Kidney (tissue), 14 donors: Measurements from ENCODE around the gene CHTF8. TPM values are rescaled to one million over a fixed set of nuclear protein-coding genes. Genes with fewer than 3 reads are reported as not detected.
A peak's percentile ranks its signal among the peaks of the same experiment; 100 is the strongest.

ENCODE experiments used
- DNase-seq, 5 donors: peaks; one replicate each; pipeline ENCODE4 v3.0.0-alpha.2; 2013 to 2020
- FAIRE-seq: peaks from 2 replicates; lab custom pipeline; 2012; peaks lifted over from hg19 to GRCh38; lab: Jason Lieb, UNC
- H3K27ac ChIP-seq, 2 donors: one replicate each; pipeline ENCODE4 v1.7.0; 2013; ENCODE audit warnings: low read depth in 2 of 2, low read length in 2 of 2, inconsistent platforms in 1 of 2
- H3K27me3 ChIP-seq: one replicate; pipeline ENCODE4 v1.7.1; 2013; ENCODE audit warnings: low read length, inconsistent platforms; ENCODE audit not compliant: control insufficient read depth, insufficient read depth
- H3K36me3 ChIP-seq, 3 donors: one replicate each; pipeline versions ENCODE4 v1.7.0 to v1.7.1; 2013; ENCODE audit warnings: low read length in 3 of 3, control low read depth in 1 of 3, inconsistent platforms in 1 of 3; ENCODE audit not compliant: insufficient read depth in 3 of 3, control insufficient read depth in 2 of 3
- H3K4me1 ChIP-seq, 3 donors: one replicate each; pipeline versions ENCODE4 v1.7.0 to v1.7.1; 2013; ENCODE audit warnings: low read length in 3 of 3, inconsistent platforms in 1 of 3, low read depth in 1 of 3; ENCODE audit not compliant: control insufficient read depth in 2 of 3, insufficient read depth in 2 of 3
- H3K4me3 ChIP-seq, 3 donors: one replicate each; pipeline versions ENCODE4 v1.7.0 to v1.8.1; 2013; ENCODE audit warnings: low read length in 3 of 3, control low read depth in 1 of 3, inconsistent platforms in 1 of 3
- H3K9ac ChIP-seq, 3 donors: one replicate each; pipeline versions ENCODE4 v1.7.0 to v1.7.1; 2013; ENCODE audit warnings: low read length in 3 of 3, control low read depth in 1 of 3, inconsistent platforms in 1 of 3
- H3K9me3 ChIP-seq, 3 donors: one replicate each; pipeline versions ENCODE4 v1.7.0 to v1.7.1; 2013; ENCODE audit warnings: low read length in 3 of 3, control low read depth in 1 of 3, inconsistent platforms in 1 of 3; ENCODE audit not compliant: control insufficient read depth in 2 of 3, insufficient read depth in 1 of 3
- intact Hi-C: fragments of 100-400 bp; cut with DNase I; formaldehyde crosslinking; loops from one replicate; pipeline ENCODE4 v1.11.1; 2022
- polyA plus RNA-seq: library from polyadenylated mRNA; stranded (reverse); fragments of 350-450 nt; fragmentation: Illumina TruSeq; extraction: RNeasy Lipid Tissue Mini Kit (QIAGEN cat#74804); gene quantifications from one replicate; pipeline ENCODE4 v1.2.3, GENCODE V29; 2014; ENCODE audit warnings: low read depth, low replicate concordance; ENCODE audit not compliant: insufficient read depth
- total RNA-seq: library from RNA; stranded (reverse); fragmentation: NEBNext Ultra II Directional; extraction: Animal tissue kit (Norgen Biotek cat#: 25700); gene quantifications from one replicate; pipeline ENCODE4 v1.2.1, GENCODE V29; 2021
- TF ChIP-seq, protein P1 (sequence below): IDR thresholded peaks from 3 replicates; pipeline ENCODE4 v1.5.1; 2012; ENCODE audit warnings: mild to moderate bottlenecking, moderate library complexity, borderline replicate concordance; ENCODE audit not compliant: insufficient read depth; ENCODE audit errors: extremely low read depth
- donor health status: control.
- donor health status: control.
- donor health status: control.
- donor health status: control.
- donor health status: control.
- donor health status: DM: yes; HTN: yes; CAD: no.
- donor health status: Normal renal cell carcinoma (clear cell type).

CHTF8 gene
- total and polyA plus RNA-seq, 2 donors from 2014 or later: 124 to 163 TPM

DNA sequence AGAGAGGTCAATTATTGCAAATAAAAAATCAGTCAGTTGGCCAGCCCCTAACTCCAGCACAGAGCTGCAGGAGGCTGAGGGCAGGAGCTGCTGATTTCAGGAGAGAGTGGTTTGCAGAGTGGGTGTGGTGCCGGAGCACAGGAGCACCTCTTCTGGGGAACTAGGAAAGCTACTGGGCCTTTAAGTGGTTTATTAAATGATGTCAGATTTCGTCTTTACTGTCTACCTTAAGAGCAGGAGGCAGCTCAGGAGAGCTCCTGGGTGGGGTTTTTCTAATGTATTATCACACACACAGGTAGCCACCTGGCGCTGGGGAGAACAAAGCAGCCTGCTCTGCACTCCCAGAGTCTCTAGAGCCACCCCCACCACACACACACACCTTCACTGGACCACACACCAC is 38.4 kb downstream of the CHTF8 start:
- DNase-seq (no peak), FAIRE-seq (no peak)
- TF ChIP-seq, protein P1, sequence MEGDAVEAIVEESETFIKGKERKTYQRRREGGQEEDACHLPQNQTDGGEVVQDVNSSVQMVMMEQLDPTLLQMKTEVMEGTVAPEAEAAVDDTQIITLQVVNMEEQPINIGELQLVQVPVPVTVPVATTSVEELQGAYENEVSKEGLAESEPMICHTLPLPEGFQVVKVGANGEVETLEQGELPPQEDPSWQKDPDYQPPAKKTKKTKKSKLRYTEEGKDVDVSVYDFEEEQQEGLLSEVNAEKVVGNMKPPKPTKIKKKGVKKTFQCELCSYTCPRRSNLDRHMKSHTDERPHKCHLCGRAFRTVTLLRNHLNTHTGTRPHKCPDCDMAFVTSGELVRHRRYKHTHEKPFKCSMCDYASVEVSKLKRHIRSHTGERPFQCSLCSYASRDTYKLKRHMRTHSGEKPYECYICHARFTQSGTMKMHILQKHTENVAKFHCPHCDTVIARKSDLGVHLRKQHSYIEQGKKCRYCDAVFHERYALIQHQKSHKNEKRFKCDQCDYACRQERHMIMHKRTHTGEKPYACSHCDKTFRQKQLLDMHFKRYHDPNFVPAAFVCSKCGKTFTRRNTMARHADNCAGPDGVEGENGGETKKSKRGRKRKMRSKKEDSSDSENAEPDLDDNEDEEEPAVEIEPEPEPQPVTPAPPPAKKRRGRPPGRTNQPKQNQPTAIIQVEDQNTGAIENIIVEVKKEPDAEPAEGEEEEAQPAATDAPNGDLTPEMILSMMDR: no peak
- Histone ChIP-seq H3K27me3 (no peaks in the 10 kb centered on the region), H3K9ac (no peak overlapping the region), H3K27ac (no peak overlapping the region), H3K9me3 (no peaks in the 10 kb centered on the region), H3K36me3 (no peaks in the 10 kb centered on the region), H3K4me3 (no peak overlapping the region), H3K4me1 (no peaks in the 10 kb centered on the region)
- intact Hi-C loops: no loop called here

- intact Hi-C loops: no loop called here
- no peak for FAIRE-seq
- Histone ChIP-seq H3K4me1 (peaks cover 0 to 4% (median 0%) of the 10 kb centered on the region in 3 donors), H3K4me3 (no peak overlapping the region), H3K36me3 (no peaks in the 10 kb centered on the region), H3K27me3 (no peaks in the 10 kb centered on the region), H3K27ac (no peak overlapping the region), H3K9ac (no peak overlapping the region), H3K9me3 (no peaks in the 10 kb centered on the region)
- TF ChIP-seq, protein P1: no peak
- DNase-seq: peak in 4 of 5 donors; percentile 44 to 71 (median 58)
Observed at GRCh38 chr16:69089091-69089910, 43.1 kb downstream of the CHTF8 start.

GRCh38 chr16:69088684-69089083 is 43.7 kb downstream of the CHTF8 start:
- TF ChIP-seq, protein P1: no peak
- H3K4me3 ChIP-seq: no peak overlapping the region
- H3K36me3 ChIP-seq: no peaks in the 10 kb centered on the region
- H3K9me3 ChIP-seq: no peaks in the 10 kb centered on the region
- H3K9ac ChIP-seq: no peak overlapping the region
- intact Hi-C loops: no loop called here
- H3K27me3 ChIP-seq: no peaks in the 10 kb centered on the region
- no peak overlapping the region for H3K27ac ChIP-seq
- FAIRE-seq (no peak), DNase-seq (no peak)
- H3K4me1 ChIP-seq: peaks cover 0 to 4% (median 0%) of the 10 kb centered on the region in 3 donors
